H9 (cell line): ENCODE measurements around the gene DNAH1. TPM values are rescaled to one million over a fixed set of nuclear protein-coding genes. Genes with fewer than 3 reads are reported as not detected.

Experiments used
- DNase-seq: peaks from one replicate; pipeline ENCODE4 v3.0.0-alpha.2; 2017
- H2AFZ ChIP-seq: one replicate; pipeline ENCODE4 v1.6.1; 2013; ENCODE audit warnings: mild to moderate bottlenecking, low read length, control low read depth, moderate library complexity
- H2AK5ac ChIP-seq: 2 replicates; pipeline ENCODE4 v1.6.1; 2013; ENCODE audit warnings: low read length, control low read depth, mixed read lengths; ENCODE audit not compliant: insufficient read length
- H2BK120ac ChIP-seq: one replicate; pipeline ENCODE4 v1.6.1; 2013; ENCODE audit warnings: low read depth, mild to moderate bottlenecking, low read length, control low read depth, inconsistent platforms; ENCODE audit not compliant: poor library complexity, severe bottlenecking
- H2BK12ac ChIP-seq: 2 replicates; pipeline ENCODE4 v1.6.1; 2013; ENCODE audit warnings: low read length, control low read depth, mixed read lengths, low read depth; ENCODE audit not compliant: insufficient read length
- H2BK15ac ChIP-seq: 2 replicates; pipeline ENCODE4 v1.6.1; 2013; ENCODE audit warnings: low read depth, low read length, control low read depth
- H2BK20ac ChIP-seq: one replicate; pipeline ENCODE4 v1.6.1; 2013; ENCODE audit warnings: low read depth, mild to moderate bottlenecking, low read length, control low read depth, inconsistent platforms; ENCODE audit not compliant: poor library complexity, severe bottlenecking
- H2BK5ac ChIP-seq: 2 replicates; pipeline ENCODE4 v1.6.1; 2013; ENCODE audit warnings: low read length, control low read depth, mixed read lengths; ENCODE audit not compliant: insufficient read length
- H3K14ac ChIP-seq: 2 replicates; pipeline ENCODE4 v1.6.1; 2013; ENCODE audit warnings: low read length, control low read depth; ENCODE audit not compliant: insufficient read depth
- H3K18ac ChIP-seq: 2 replicates; pipeline ENCODE4 v1.6.1; 2013; ENCODE audit warnings: low read depth, mild to moderate bottlenecking, mixed read lengths, low read length, control low read depth; ENCODE audit not compliant: insufficient read length
- H3K23ac ChIP-seq: 2 replicates; pipeline ENCODE4 v1.6.1; 2013; ENCODE audit warnings: low read length, control low read depth, mixed read lengths, low read depth; ENCODE audit not compliant: insufficient read length
- H3K23me2 ChIP-seq: 2 replicates; pipeline ENCODE4 v1.6.1; 2013; ENCODE audit warnings: low read depth, mild to moderate bottlenecking, mixed read lengths, low read length, control low read depth; ENCODE audit not compliant: insufficient read length, poor library complexity, severe bottlenecking
- H3K27ac ChIP-seq: 2 replicates; pipeline ENCODE4 v1.5.1; 2013; ENCODE audit warnings: low read length, control low read depth, mixed read lengths, low read depth; ENCODE audit not compliant: insufficient read length
- H3K27me3 ChIP-seq: 2 replicates; pipeline ENCODE4 v1.6.1; 2013; ENCODE audit warnings: low read length, control low read depth, inconsistent platforms; ENCODE audit not compliant: insufficient read depth
- H3K4ac ChIP-seq: 2 replicates; pipeline ENCODE4 v1.6.1; 2013; ENCODE audit warnings: low read depth, mild to moderate bottlenecking, control low read depth, inconsistent platforms, low read length, moderate library complexity
- H3K4me1 ChIP-seq: 2 replicates; pipeline ENCODE4 v1.6.1; 2013; ENCODE audit warnings: low read length, control low read depth, inconsistent platforms; ENCODE audit not compliant: insufficient read depth
- H3K4me2 ChIP-seq: 2 replicates; pipeline ENCODE4 v1.6.1; 2013; ENCODE audit warnings: low read length, control low read depth, mixed read lengths; ENCODE audit not compliant: insufficient read length, insufficient read depth
- H3K56ac ChIP-seq: 2 replicates; pipeline ENCODE4 v1.6.1; 2013; ENCODE audit warnings: low read depth, mild to moderate bottlenecking, mixed read lengths, low read length, control low read depth; ENCODE audit not compliant: insufficient read length
- H3K79me1 ChIP-seq: 2 replicates; pipeline ENCODE4 v1.6.1; 2013; ENCODE audit warnings: low read depth, mild to moderate bottlenecking, moderate library complexity, low read length, control low read depth, inconsistent platforms; ENCODE audit not compliant: insufficient read depth, poor library complexity, severe bottlenecking
- H3K79me2 ChIP-seq: 2 replicates; pipeline ENCODE4 v1.6.1; 2013; ENCODE audit warnings: low read length, control low read depth, inconsistent platforms; ENCODE audit not compliant: insufficient read depth
- H3K9ac ChIP-seq: 2 replicates; pipeline ENCODE4 v1.6.1; 2013; ENCODE audit warnings: low read length, control low read depth, mixed read lengths; ENCODE audit not compliant: insufficient read length; ENCODE audit errors: extremely low read depth
- H3K9me3 ChIP-seq: one replicate; pipeline ENCODE4 v1.6.1; 2013; ENCODE audit warnings: low read depth, low read length, inconsistent platforms; ENCODE audit not compliant: control insufficient read depth
- H3T11ph ChIP-seq: one replicate; pipeline ENCODE4 v1.6.1; 2013; ENCODE audit warnings: mild to moderate bottlenecking, low read length, control low read depth, inconsistent platforms
- H4K20me1 ChIP-seq: one replicate; pipeline ENCODE4 v1.6.1; 2013; ENCODE audit not compliant: control insufficient read depth, insufficient read length, insufficient read depth
- H4K5ac ChIP-seq: 2 replicates; pipeline ENCODE4 v1.6.1; 2013; ENCODE audit warnings: low read depth, mild to moderate bottlenecking, mixed read lengths, low read length, control low read depth; ENCODE audit not compliant: insufficient read length
- H4K8ac ChIP-seq: replicated peaks from 2 replicates; pipeline ENCODE4 v1.6.1; 2013; ENCODE audit warnings: low read length, control low read depth, mixed read lengths, low read depth; ENCODE audit not compliant: insufficient read length
- H4K91ac ChIP-seq: 2 replicates; pipeline ENCODE4 v1.6.1; 2013; ENCODE audit warnings: low read depth, mild to moderate bottlenecking, moderate library complexity, mixed read lengths, low read length, control low read depth; ENCODE audit not compliant: insufficient read length
- H3K27ac Mint-ChIP-seq, 3 experiments: 2 replicates in 2 of 3; 3 replicates in 1 of 3; pipeline ENCODE4 v1.8.0; 2020 to 2021; ENCODE audit warnings: mixed read lengths in 3 of 3, mild to moderate bottlenecking in 1 of 3, moderate library complexity in 1 of 3
- H3K27me3 Mint-ChIP-seq: 2 replicates; pipeline ENCODE4 v1.8.0; 2021; ENCODE audit warnings: low read depth, mild to moderate bottlenecking, moderate library complexity, mixed read lengths
- H3K36me3 Mint-ChIP-seq, 3 experiments: 2 replicates in 2 of 3; 3 replicates in 1 of 3; pipeline ENCODE4 v1.8.0; 2020 to 2021; ENCODE audit warnings: low read depth in 3 of 3, mixed read lengths in 3 of 3; ENCODE audit not compliant: insufficient read depth in 1 of 3
- H3K4me1 Mint-ChIP-seq, 2 experiments: 2 replicates each; pipeline ENCODE4 v1.8.0; 2020; ENCODE audit warnings: mixed read lengths in 2 of 2
- H3K4me3 Mint-ChIP-seq, 2 experiments: 2 replicates in 1 of 2; 3 replicates in 1 of 2; pipeline ENCODE4 v1.8.0; 2020 to 2021; ENCODE audit warnings: mild to moderate bottlenecking in 2 of 2, mixed read lengths in 2 of 2, moderate library complexity in 1 of 2
- H3K9me3 Mint-ChIP-seq, 2 experiments: 2 replicates in 1 of 2; 3 replicates in 1 of 2; pipeline ENCODE4 v1.8.0; 2020; ENCODE audit warnings: mild to moderate bottlenecking in 2 of 2, mixed read lengths in 2 of 2, moderate library complexity in 1 of 2
- CTCF ChIP-seq: fragments of 200-600 bp; sonication (generic); conservative IDR thresholded peaks from 3 replicates; pipeline ENCODE4 v1.8.0; 2021; ENCODE audit warnings: antibody characterized with exemption, mild to moderate bottlenecking
- WGBS: extraction: QIAGEN DNeasy Blood & Tissue Kit; methylation state at CpG from one replicate; pipeline ENCODE4 v1.1.7; 2013; ENCODE audit warnings: missing lambda C conversion rate, low lambda C conversion rate, mixed read lengths; ENCODE audit not compliant: insufficient read length; ENCODE audit errors: extremely low coverage; 5-methylcytosine and 5-hydroxymethylcytosine counted together
- total RNA-seq: library from RNA; stranded (reverse); gene quantifications from 2 replicates; pipeline ENCODE4 v1.2.1, GENCODE V29; 2021

Gene DNAH1
- total RNA-seq, 1 experiment from 2014 or later: 2.0 TPM

- H2AK5ac ChIP-seq: no peak overlapping the region
- Mint-ChIP-seq H3K36me3 (no peaks in the 10 kb centered on the region), H3K4me3 (no peak overlapping the region), H3K4me1 (peaks cover 3 to 5% of the 10 kb centered on the region in 2 experiments; a peak in 2 of 4 replicates), H3K27me3 (no peaks in the 10 kb centered on the region), H3K27ac (peak overlapping the region in 1 of 3 experiments; percentile 28; a peak in 1 of 7 replicates), H3K9me3 (no peaks in the 10 kb centered on the region)
- H2BK120ac ChIP-seq: no peak overlapping the region
- no peak for DNase-seq
- no peak overlapping the region for H3K18ac ChIP-seq
- H3K27ac ChIP-seq: no peak overlapping the region
- no peak overlapping the region for H4K8ac ChIP-seq
- no peak overlapping the region for H4K5ac ChIP-seq
- H2BK20ac ChIP-seq: no peak overlapping the region
- H2BK12ac ChIP-seq: no peak overlapping the region
- H3K14ac ChIP-seq: 0 out of 2 replicates have a peak overlapping the region, but pooled peaks have one; percentile 35
- no peaks in the 10 kb centered on the region for H4K20me1 ChIP-seq
- no peak overlapping the region for H3T11ph ChIP-seq
- H4K91ac ChIP-seq: no peak overlapping the region
- no peak overlapping the region for H2BK15ac ChIP-seq
- no peaks in the 10 kb centered on the region for H3K9me3 ChIP-seq
- H3K79me1 ChIP-seq: no peaks in the 10 kb centered on the region
- no peak overlapping the region for H3K9ac ChIP-seq
- H2AFZ ChIP-seq: no peak overlapping the region
- H3K23ac ChIP-seq: no peak overlapping the region
- no peaks in the 10 kb centered on the region for H3K4me1 ChIP-seq
- H2BK5ac ChIP-seq: no peak overlapping the region
- no peaks in the 10 kb centered on the region for H3K23me2 ChIP-seq
- no peaks in the 10 kb centered on the region for H3K79me2 ChIP-seq
- no peak overlapping the region for H3K56ac ChIP-seq
- no peaks in the 10 kb centered on the region for H3K27me3 ChIP-seq
- H3K4me2 ChIP-seq: no peak overlapping the region
- no peak for TF ChIP-seq CTCF
- no peak overlapping the region for H3K4ac ChIP-seq
- no CpG with 5 or more reads among the region's 4 CpGs for WGBS
Measured at GRCh38 chr3:52361898-52362297, 45.8 kb downstream of the DNAH1 start.
